Fibroblast of lung (primary cell): ENCODE data around the gene USH1G. TPM values are rescaled to one million over a fixed set of nuclear protein-coding genes. Genes with fewer than 3 reads are reported as not detected.

Experiments
- DNase-seq, 2 donors: peaks; one replicate each; pipeline versions ENCODE4 v3.0.0 to v3.0.0-alpha.2; 2010; ENCODE audit warnings: low read depth in 2 of 2
- H2AFZ ChIP-seq: 2 replicates; pipeline ENCODE4 v1.5.1; 2012; ENCODE audit warnings: low read length, control low read depth, inconsistent platforms
- H3K27ac ChIP-seq: 2 replicates; pipeline ENCODE4 v1.5.1; 2011; ENCODE audit warnings: low read length, control low read depth; ENCODE audit not compliant: insufficient read depth
- H3K27me3 ChIP-seq: 2 replicates; pipeline ENCODE4 v1.5.1; 2011; ENCODE audit warnings: mild to moderate bottlenecking, low read length; ENCODE audit not compliant: control insufficient read depth, insufficient read depth
- H3K36me3 ChIP-seq: 2 replicates; pipeline ENCODE4 v1.5.1; 2011; ENCODE audit warnings: low read length; ENCODE audit not compliant: control insufficient read depth, insufficient read depth
- H3K4me1 ChIP-seq: 2 replicates; pipeline ENCODE4 v1.5.1; 2011; ENCODE audit warnings: low read length; ENCODE audit not compliant: control insufficient read depth, insufficient read depth; ENCODE audit errors: extremely low read depth
- H3K4me2 ChIP-seq: 2 replicates; pipeline ENCODE4 v1.5.1; 2011; ENCODE audit warnings: low read length, control low read depth; ENCODE audit not compliant: insufficient read depth; ENCODE audit errors: extremely low read depth
- H3K4me3 ChIP-seq, 4 experiments: fragments of 200-600 bp in 1 of 4; sonication (generic) in 1 of 4; replicated peaks in 1 of 4; 2 replicates each; pipeline ENCODE4 v1.5.1; 2011 to 2016; ENCODE audit warnings: low read length in 4 of 4, low read depth in 3 of 4, mild to moderate bottlenecking in 3 of 4, control low read depth in 2 of 4, inconsistent platforms in 1 of 4, mixed read lengths in 1 of 4; ENCODE audit not compliant: insufficient read depth in 1 of 4; ENCODE audit errors: control extremely low read depth in 1 of 4
- H3K79me2 ChIP-seq: 2 replicates; pipeline ENCODE4 v1.5.1; 2012; ENCODE audit warnings: mild to moderate bottlenecking, low read length, inconsistent platforms; ENCODE audit not compliant: control insufficient read depth, insufficient read depth
- H3K9ac ChIP-seq: 2 replicates; pipeline ENCODE4 v1.5.1; 2011; ENCODE audit warnings: mild to moderate bottlenecking, low read length, control low read depth; ENCODE audit not compliant: insufficient read depth
- H3K9me3 ChIP-seq: 2 replicates; pipeline ENCODE4 v1.5.1; 2012; ENCODE audit warnings: low read depth, low read length; ENCODE audit not compliant: control insufficient read depth, insufficient read depth
- H4K20me1 ChIP-seq: 2 replicates; pipeline ENCODE4 v1.5.1; 2011; ENCODE audit warnings: low read length; ENCODE audit not compliant: control insufficient read depth, insufficient read depth; ENCODE audit errors: extremely low read depth
- EZH2 ChIP-seq: IDR thresholded peaks from 2 replicates; pipeline ENCODE4 v1.5.1; 2012; ENCODE audit warnings: low read length, control low read depth, mild to moderate bottlenecking; ENCODE audit errors: missing control alignments
- polyA plus RNA-seq, 2 donors: library from polyadenylated mRNA; depleted of rRNA in 1 of 2; stranded (reverse) in 1 of 2; unstranded in 1 of 2; fragments of >200 nt; gene quantifications; 2 replicates each; pipeline ENCODE4 v1.2.1, GENCODE V29; 2011 to 2012; ENCODE audit warnings: missing spikeins in 1 of 2
- total RNA-seq: library from RNA; depleted of rRNA; stranded (reverse); fragments of >200 nt; gene quantifications from 2 replicates; pipeline ENCODE4 v1.2.1, GENCODE V29; 2014
- TF ChIP-seq, protein P1 (sequence below), 2 donors: IDR thresholded peaks in 1 of 2; conservative IDR thresholded peaks in 1 of 2; 1 replicate in 1 of 2; 2 replicates in 1 of 2; pipeline ENCODE4 v1.5.1; 2011 to 2012; ENCODE audit warnings: low read length in 2 of 2, control low read depth in 1 of 2, inconsistent platforms in 1 of 2, low read depth in 1 of 2, mild to moderate bottlenecking in 1 of 2

Gene USH1G
- total and polyA plus RNA-seq, 2 donors (not counting 1 experiment from before 2014, with no cell fraction given) = not detected

DNA sequence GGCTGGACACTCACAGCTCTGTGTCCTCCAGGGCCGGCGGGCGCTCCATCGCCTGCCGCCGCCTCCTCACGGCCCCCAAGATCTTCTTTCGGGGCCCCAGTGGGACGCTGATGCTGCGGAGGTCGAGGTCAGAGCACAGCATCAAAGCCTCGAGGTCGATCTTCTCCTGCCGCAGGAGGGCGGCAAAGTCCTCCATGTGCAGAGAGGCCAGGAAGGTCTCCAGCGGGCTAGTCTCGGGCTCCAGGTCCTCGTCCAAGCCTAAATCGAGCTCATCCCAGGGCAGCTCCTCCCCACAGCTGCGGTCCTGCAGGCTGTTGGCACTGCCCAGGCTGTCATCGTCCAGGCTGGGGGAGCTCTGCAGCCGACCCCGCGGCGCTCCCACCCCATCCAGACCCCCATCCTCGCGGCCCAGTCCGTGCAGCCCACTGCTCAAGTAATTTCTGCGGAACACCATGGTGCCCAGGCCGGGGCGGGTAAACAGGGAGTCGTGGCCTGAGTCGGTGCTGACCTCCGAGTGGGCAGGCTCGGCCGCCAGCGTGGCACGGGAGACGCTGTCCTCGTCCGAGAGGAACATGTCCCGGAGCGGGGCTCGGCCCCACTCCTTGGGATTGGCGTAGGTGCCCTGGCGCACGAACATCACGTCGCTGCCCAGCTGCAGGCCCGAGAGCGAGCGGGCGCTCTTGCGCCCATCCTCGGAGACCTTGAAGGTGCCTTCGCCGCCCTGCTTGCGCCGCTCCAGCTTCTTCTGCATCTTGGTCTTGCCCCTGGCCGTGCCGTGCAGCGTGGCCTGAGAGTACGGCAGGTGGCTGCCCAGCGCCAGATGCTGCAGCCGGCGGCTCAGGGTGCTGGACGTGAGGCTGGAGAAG is 3.4 kb downstream of the USH1G start:
- no peak overlapping the region for H3K9ac ChIP-seq
- H3K79me2 ChIP-seq = no peaks in the 10 kb centered on the region
- H3K4me2 ChIP-seq = no peak overlapping the region
- peak in 1 of 2 donors; percentile 6 for DNase-seq
- H2AFZ ChIP-seq = no peak overlapping the region
- no peak overlapping the region for H3K27ac ChIP-seq
- H4K20me1 ChIP-seq = no peaks in the 10 kb centered on the region
- H3K36me3 ChIP-seq = no peaks in the 10 kb centered on the region
- H3K4me1 ChIP-seq = no peaks in the 10 kb centered on the region
- TF ChIP-seq, protein P1, sequence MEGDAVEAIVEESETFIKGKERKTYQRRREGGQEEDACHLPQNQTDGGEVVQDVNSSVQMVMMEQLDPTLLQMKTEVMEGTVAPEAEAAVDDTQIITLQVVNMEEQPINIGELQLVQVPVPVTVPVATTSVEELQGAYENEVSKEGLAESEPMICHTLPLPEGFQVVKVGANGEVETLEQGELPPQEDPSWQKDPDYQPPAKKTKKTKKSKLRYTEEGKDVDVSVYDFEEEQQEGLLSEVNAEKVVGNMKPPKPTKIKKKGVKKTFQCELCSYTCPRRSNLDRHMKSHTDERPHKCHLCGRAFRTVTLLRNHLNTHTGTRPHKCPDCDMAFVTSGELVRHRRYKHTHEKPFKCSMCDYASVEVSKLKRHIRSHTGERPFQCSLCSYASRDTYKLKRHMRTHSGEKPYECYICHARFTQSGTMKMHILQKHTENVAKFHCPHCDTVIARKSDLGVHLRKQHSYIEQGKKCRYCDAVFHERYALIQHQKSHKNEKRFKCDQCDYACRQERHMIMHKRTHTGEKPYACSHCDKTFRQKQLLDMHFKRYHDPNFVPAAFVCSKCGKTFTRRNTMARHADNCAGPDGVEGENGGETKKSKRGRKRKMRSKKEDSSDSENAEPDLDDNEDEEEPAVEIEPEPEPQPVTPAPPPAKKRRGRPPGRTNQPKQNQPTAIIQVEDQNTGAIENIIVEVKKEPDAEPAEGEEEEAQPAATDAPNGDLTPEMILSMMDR (conservative IDR thresholded peaks at IDR 0.05 in 1 of 2, IDR thresholded peaks at IDR 0.05 in 1 of 2; ENCODE audit: low read depth in 1 of 2, low read length in 2 of 2) = peak in 1 of 2 donors; percentile 25
- TF ChIP-seq EZH2 = no peak
- no peaks in the 10 kb centered on the region for H3K9me3 ChIP-seq
- no peak overlapping the region for H3K4me3 ChIP-seq
- peaks cover 29% of the 10 kb centered on the region for H3K27me3 ChIP-seq

DNA sequence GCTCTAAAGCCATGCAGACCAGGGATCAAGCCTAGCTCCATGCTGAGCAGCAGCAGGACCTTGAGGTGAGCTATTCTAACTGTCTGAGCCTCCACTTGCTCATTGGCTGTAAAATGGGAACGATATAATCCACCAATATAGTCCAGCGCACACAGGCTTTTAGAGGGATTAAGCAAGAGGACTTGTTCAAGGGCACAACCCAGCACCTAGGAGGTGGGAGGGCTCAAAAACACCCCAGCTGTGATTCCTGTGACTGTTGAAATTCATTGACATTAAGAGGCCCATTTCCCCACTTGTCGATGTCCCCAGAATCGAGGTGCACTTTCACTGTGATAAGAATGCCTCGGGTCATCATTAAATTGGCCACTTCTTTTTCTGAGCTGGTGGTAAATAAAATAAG is 4.1 kb downstream of the USH1G start:
- no peak overlapping the region for H3K27ac ChIP-seq
- no peaks in the 10 kb centered on the region for H3K9me3 ChIP-seq
- no peaks in the 10 kb centered on the region for H3K36me3 ChIP-seq

DNA sequence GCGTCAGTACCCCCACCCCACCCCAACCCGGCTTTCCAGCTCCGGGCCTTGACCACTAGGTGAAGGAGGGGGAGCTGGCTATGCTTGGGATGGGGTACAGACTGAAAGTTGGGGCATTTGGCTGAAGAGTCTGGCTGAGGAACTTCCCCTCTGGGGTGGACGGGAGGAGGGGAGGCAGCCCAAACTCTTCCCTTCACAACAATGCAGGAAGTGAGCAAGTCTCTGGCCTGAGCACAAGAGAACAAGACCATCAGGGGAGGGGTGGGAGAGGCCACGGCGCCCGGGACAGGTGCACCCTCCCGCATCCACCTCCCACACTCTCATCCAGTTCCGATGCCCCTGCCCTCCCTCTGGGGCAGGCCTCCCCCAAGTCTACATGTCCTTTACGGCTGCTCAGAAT is 5.6 kb downstream of the USH1G start:
- Histone ChIP-seq H3K36me3 (no peaks in the 10 kb centered on the region), H3K27me3 (peaks cover 13% of the 10 kb centered on the region), H3K27ac (no peak overlapping the region), H3K4me1 (no peaks in the 10 kb centered on the region), H2AFZ (no peak overlapping the region), H3K9me3 (no peaks in the 10 kb centered on the region), H3K79me2 (no peaks in the 10 kb centered on the region), H3K4me2 (no peak overlapping the region), H3K4me3 (no peak overlapping the region), H3K9ac (no peak overlapping the region), H4K20me1 (no peaks in the 10 kb centered on the region)
- DNase-seq = no peak
- TF ChIP-seq EZH2 = no peak
- TF ChIP-seq, protein P1 (conservative IDR thresholded peaks at IDR 0.05 in 1 of 2, IDR thresholded peaks at IDR 0.05 in 1 of 2; ENCODE audit: low read depth in 1 of 2, low read length in 2 of 2) = no peak

More for the DNA sequence above, 4.1 kb downstream of the USH1G start:
- Histone ChIP-seq H3K9ac (no peak overlapping the region), H2AFZ (no peak overlapping the region), H3K4me1 (no peaks in the 10 kb centered on the region), H3K79me2 (no peaks in the 10 kb centered on the region), H3K27me3 (peaks cover 21% of the 10 kb centered on the region), H4K20me1 (no peaks in the 10 kb centered on the region), H3K4me3 (no peak overlapping the region), H3K4me2 (no peak overlapping the region)
- TF ChIP-seq, protein P1 (conservative IDR thresholded peaks at IDR 0.05 in 1 of 2, IDR thresholded peaks at IDR 0.05 in 1 of 2; ENCODE audit: low read depth in 1 of 2, low read length in 2 of 2) = no peak
- TF ChIP-seq EZH2 = no peak
- no peak for DNase-seq
